HEK293T (cell line): Measurements from ENCODE around the gene TMC1.
"Not testable (repeated sequence)": the region's sequence is repeated elsewhere in the genome, so short reads cannot be mapped to it uniquely, and the experiment has no call there.

Experiments
- CTCF ChIA-PET: fragments of 350-600 bp; formaldehyde crosslinking; extraction: SDS; loops from one replicate; lab custom pipeline; 2021; ENCODE audit warnings: antibody characterized with exemption, inconsistent platforms; lab: Yijun Ruan, JAX
- POLR2A ChIA-PET: fragments of 350-600 bp; formaldehyde crosslinking; extraction: SDS; loops from one replicate; lab custom pipeline; 2020; ENCODE audit warnings: antibody characterized with exemption, inconsistent platforms; lab: Yijun Ruan, JAX
- DNase-seq: peaks from one replicate; pipeline ENCODE4 v3.0.0; 2012; ENCODE audit warnings: mixed read lengths; ENCODE audit errors: extremely low spot score
- ARNT ChIP-seq: fragments of 450-650 bp; IDR thresholded peaks from 2 replicates; pipeline ENCODE4 v1.6.1; 2017; ENCODE audit warnings: mild to moderate bottlenecking
- BHLHE40 ChIP-seq: fragments of 450-650 bp; IDR thresholded peaks from 2 replicates; pipeline ENCODE4 v1.6.1; 2016; ENCODE audit warnings: mild to moderate bottlenecking, moderate library complexity, borderline replicate concordance
- CTBP1 ChIP-seq: fragments of 450-650 bp; IDR thresholded peaks from 2 replicates; pipeline ENCODE4 v1.6.1; 2016; ENCODE audit warnings: borderline replicate concordance
- ELF4 ChIP-seq: fragments of 450-650 bp; IDR thresholded peaks from 2 replicates; pipeline ENCODE4 v1.6.1; 2017; ENCODE audit warnings: antibody characterized with exemption
- FOXA1 ChIP-seq: fragments of 450-650 bp; IDR thresholded peaks from 2 replicates; pipeline ENCODE4 v1.6.1; 2016; ENCODE audit warnings: mild to moderate bottlenecking
- FOXK2 ChIP-seq: fragments of 450-650 bp; IDR thresholded peaks from 2 replicates; pipeline ENCODE4 v1.6.1; 2016; ENCODE audit warnings: mild to moderate bottlenecking
- FOXM1 ChIP-seq: fragments of 450-650 bp; IDR thresholded peaks from 2 replicates; pipeline ENCODE4 v1.6.1; 2017; ENCODE audit warnings: mild to moderate bottlenecking, borderline replicate concordance
- HDGF ChIP-seq: fragments of 450-650 bp; IDR thresholded peaks from 2 replicates; pipeline ENCODE4 v1.6.1; 2017; ENCODE audit warnings: antibody characterized with exemption, borderline replicate concordance
- L3MBTL2 ChIP-seq: fragments of 450-650 bp; conservative IDR thresholded peaks from 2 replicates; pipeline ENCODE4 v1.6.1; 2016; ENCODE audit warnings: mild to moderate bottlenecking
- LEF1 ChIP-seq: fragments of 450-650 bp; IDR thresholded peaks from 2 replicates; pipeline ENCODE4 v1.6.1; 2017; ENCODE audit warnings: mild to moderate bottlenecking, borderline replicate concordance
- NFRKB ChIP-seq: fragments of 450-650 bp; IDR thresholded peaks from 2 replicates; pipeline ENCODE4 v1.6.1; 2016; ENCODE audit warnings: mild to moderate bottlenecking, moderate library complexity
- SP1 ChIP-seq: fragments of 450-650 bp; IDR thresholded peaks from 2 replicates; pipeline ENCODE4 v1.6.1; 2017
- SUZ12 ChIP-seq: fragments of 450-650 bp; IDR thresholded peaks from 2 replicates; pipeline ENCODE4 v1.6.1; 2016; ENCODE audit warnings: mild to moderate bottlenecking
- TARDBP ChIP-seq: fragments of 450-650 bp; IDR thresholded peaks from 2 replicates; pipeline ENCODE4 v1.6.1; 2016
- ZNF384 ChIP-seq: fragments of 450-650 bp; IDR thresholded peaks from 2 replicates; pipeline ENCODE4 v1.6.1; 2016
- TF ChIP-seq, protein P1 (sequence below): fragments of 450-650 bp; IDR thresholded peaks from 2 replicates; pipeline ENCODE4 v1.6.1; 2016

TMC1 gene

DNA sequence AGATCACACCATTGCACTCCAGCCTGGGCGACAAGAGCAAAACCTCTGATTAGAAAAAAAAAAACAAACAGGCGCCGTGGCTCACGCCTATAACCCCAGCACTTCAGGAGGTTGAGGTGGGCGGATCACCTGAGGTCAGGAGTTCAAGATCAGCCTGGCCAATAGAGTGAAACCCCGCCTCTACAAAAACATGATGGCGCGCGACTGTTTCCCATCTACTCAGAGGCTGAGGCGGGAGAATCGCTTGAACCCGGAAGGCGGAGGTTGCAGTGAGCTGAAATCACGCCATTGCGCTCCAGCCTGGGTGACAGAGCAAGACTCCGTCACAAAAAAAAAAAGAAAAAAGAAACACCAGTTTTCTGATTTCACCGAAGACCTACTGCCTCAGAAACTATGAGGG, at the start of gene TMC1:
Gene TMC1 (plus strand): TSS at position 193 of the 400 bp plus-strand sequence. CDS start 127,041 bp downstream, outside the sequence.
- POLR2A ChIA-PET, CTCF ChIA-PET, DNase-seq: not testable (repeated sequence)

DNA sequence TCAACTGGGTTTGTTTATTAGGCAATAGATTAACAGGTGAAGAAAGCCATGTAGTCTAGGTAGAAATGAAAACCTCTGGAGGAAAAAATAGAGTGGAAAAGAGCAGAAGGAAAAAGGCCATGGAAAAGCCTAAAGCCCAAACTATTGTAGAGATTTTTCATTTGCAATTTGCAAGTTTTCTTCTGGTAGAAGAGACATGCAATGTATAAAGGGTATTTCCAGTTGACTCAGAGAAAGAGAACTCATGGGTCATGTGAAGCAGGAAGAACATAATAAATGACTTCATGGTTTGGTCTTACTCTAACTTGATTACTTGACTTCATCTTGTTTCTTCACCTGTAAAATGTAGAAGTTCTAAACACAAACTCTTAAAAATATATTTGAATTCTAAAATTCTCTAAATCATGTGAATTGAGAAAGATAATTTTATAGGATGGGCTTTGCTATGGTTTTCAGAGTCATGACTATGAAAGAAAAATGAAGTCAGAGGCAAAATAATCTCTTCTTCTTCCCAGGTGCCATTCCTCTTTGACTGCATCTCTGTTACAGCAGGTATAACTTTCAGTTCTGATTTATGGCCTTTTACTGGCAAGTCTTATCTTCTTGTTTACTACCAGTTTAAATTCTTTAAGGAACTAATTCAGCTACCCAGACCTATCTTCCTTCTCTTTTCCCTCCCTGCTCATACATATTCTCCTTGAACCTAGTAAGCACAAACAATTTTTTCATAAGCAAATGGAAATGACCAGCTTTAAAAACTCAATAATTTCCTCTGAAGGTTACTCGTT, 47.7 kb upstream of the TMC1 start:
- ChIA-PET CTCF (no interaction called here), POLR2A (no interaction called here)
- DNase-seq: no peak
- TF ChIP-seq ARNT (no peak), FOXM1 (no peak), CTBP1 (no peak), SUZ12 (no peak)

DNA sequence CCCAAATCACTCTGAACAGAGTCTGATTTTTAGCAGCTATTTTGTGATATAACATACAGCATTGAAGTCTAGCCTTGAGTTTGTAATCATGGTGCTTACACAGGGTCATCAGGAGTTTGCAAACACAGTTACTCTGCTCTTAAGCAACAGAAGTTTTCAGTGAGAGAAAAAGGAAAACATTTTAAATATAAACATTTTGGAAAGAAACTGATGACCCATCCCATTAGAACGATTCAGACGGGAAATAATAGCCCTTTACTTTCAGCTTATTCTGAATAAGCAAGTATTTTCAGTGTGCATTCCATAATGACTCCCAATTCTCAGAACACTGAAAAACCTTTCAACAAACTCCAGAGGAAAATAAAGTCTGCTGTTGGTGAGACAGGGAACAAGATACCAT, 46.7 kb upstream of the TMC1 start:
- POLR2A ChIA-PET: no interaction called here
- DNase-seq: no peak
- CTCF ChIA-PET: no interaction called here
- TF ChIP-seq, protein P1, sequence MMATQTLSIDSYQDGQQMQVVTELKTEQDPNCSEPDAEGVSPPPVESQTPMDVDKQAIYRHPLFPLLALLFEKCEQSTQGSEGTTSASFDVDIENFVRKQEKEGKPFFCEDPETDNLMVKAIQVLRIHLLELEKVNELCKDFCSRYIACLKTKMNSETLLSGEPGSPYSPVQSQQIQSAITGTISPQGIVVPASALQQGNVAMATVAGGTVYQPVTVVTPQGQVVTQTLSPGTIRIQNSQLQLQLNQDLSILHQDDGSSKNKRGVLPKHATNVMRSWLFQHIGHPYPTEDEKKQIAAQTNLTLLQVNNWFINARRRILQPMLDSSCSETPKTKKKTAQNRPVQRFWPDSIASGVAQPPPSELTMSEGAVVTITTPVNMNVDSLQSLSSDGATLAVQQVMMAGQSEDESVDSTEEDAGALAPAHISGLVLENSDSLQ: no peak
- TF ChIP-seq SUZ12 (no peak), ARNT (no peak), FOXK2 (no peak)

DNA sequence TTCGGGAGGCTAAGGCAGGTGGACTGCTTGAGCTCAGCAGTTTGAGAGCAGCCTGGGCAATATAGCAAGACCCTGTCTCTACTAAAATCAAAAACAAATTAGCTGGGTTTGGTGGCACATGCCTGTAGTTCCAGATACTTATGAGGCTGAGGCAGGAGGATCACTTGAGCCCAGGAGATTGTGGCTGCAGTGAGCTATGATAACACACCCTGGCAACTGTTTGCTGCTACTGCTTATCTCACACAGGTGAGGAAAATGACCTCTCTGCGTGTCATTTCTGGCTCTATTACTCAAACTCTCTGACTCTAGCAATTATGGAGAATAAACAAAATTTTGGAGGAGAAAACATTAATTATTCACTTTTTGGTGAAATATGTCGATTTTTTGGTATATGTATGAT, 45.3 kb upstream of the TMC1 start:
- TF ChIP-seq ELF4: no peak
- TF ChIP-seq TARDBP: no peak
- TF ChIP-seq FOXA1: no peak
- TF ChIP-seq FOXK2: no peak
- TF ChIP-seq, protein P1: no peak
- TF ChIP-seq FOXM1: no peak
- TF ChIP-seq ZNF384: no peak
- TF ChIP-seq CTBP1: no peak
- no peak for TF ChIP-seq ARNT
- TF ChIP-seq LEF1: no peak
- TF ChIP-seq BHLHE40: no peak
- TF ChIP-seq SUZ12: no peak
- no peak for TF ChIP-seq HDGF
- TF ChIP-seq L3MBTL2: no peak
- no peak for TF ChIP-seq NFRKB
- DNase-seq: no peak
- POLR2A ChIA-PET: no interaction called here
- CTCF ChIA-PET: no interaction called here

DNA sequence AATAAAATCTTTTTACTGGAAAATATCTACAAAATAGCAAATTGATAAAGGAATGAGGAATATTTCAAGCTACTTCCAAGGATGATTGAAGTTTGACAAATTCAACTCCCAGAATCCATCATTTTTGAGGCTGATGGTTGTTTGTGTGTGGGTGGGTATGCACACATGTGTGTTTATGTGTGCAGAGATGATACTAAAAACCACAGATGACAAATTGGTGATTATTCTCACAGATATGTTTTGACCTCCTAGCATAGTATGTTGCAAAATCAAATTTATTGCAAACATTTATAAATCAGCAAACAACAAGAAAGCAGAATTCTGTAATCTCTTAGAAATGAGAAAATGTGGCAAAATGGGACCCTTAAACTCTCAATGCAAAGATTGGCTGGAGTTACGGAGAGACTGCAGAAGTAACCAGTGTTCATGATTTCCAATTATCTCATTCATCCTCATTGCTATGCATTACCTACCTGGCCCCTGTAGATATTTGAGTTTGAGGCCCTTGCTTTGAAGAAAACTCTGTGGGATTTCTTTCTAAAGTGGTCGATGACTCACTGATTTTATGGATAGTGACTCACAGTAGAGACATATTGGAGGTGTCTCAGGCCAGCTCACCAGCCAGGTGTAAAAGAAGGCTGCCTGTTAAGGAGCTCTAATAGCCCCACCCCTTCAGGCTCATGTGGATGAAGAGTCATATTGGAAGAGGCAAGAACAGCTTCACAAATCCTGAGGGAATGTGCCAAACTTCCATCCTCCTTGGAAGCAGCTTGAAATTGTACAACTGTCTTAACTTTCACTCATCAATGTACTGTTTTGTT, 44.6 kb upstream of the TMC1 start:
- no peak for TF ChIP-seq TARDBP
- no peak for TF ChIP-seq FOXK2
- no peak for TF ChIP-seq ZNF384
- no peak for TF ChIP-seq HDGF
- TF ChIP-seq LEF1: no peak
- no peak for TF ChIP-seq SP1
- no peak for TF ChIP-seq SUZ12
- TF ChIP-seq CTBP1: no peak
- no peak for TF ChIP-seq FOXM1
- TF ChIP-seq NFRKB: no peak
- no peak for TF ChIP-seq L3MBTL2
- no peak for TF ChIP-seq BHLHE40
- TF ChIP-seq, protein P1: no peak
- TF ChIP-seq ARNT: no peak
- no peak for TF ChIP-seq ELF4
- no peak for TF ChIP-seq FOXA1
- DNase-seq: no peak
- ChIA-PET CTCF (no interaction called here), POLR2A (interaction anchor here (1.3 kb wide), 1 partner anchor 111 kb away, joined by 4 read pairs; the partner anchor contains the start of gene ZFAND5)

DNA sequence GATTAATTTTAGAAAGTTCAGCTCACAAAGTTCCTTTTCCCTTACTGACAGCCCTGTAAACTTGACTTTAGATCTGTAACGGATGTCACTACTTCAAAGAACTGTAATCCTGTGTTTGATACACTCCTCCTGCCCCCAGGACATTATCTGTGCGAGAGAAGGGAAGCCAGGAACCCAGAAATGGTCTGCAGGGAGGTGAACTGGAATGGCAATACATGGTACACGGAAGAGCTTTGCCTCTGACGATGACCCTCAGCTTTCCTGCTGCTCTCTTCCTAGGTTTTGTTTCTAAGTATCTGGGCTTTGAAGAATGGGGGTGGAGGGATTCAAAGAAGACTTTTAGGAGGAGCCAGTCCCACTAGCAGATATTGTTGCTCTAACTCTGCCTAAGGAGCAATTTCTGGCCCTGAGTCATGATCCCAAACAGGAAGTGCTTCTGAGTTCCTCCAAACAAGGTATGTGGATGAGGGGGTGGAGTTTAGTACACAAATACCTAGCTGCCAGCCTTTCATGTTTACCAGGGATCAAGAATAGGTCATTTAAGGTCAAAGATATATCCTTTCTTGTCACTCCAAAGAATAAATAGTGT, 43.4 kb upstream of the TMC1 start:
- no peak for TF ChIP-seq HDGF
- TF ChIP-seq SP1: no peak
- no peak for TF ChIP-seq TARDBP
- no peak for TF ChIP-seq L3MBTL2
- no peak for TF ChIP-seq NFRKB
- TF ChIP-seq ZNF384: no peak
- no peak for TF ChIP-seq ELF4
- no peak for TF ChIP-seq FOXA1
- POLR2A ChIA-PET: interaction anchor here (1.3 kb wide), 1 partner anchor 113 kb away, joined by 4 read pairs; the partner anchor contains the start of gene ZFAND5
- peak; percentile 10 for DNase-seq
- CTCF ChIA-PET: no interaction called here
